Measurements from ENCODE around the gene ZNF320. TPM values are rescaled to one million over a fixed set of nuclear protein-coding genes. Genes with fewer than 3 reads are reported as not detected.
"Not testable (repeated sequence)": the region's sequence is repeated elsewhere in the genome, so short reads cannot be mapped to it uniquely, and the experiment has no call there.

Gene ZNF320
- total RNA-seq, 6 donors from 2014 or later, result 3.6 to 41.9 (median 10.1) TPM

DNA sequence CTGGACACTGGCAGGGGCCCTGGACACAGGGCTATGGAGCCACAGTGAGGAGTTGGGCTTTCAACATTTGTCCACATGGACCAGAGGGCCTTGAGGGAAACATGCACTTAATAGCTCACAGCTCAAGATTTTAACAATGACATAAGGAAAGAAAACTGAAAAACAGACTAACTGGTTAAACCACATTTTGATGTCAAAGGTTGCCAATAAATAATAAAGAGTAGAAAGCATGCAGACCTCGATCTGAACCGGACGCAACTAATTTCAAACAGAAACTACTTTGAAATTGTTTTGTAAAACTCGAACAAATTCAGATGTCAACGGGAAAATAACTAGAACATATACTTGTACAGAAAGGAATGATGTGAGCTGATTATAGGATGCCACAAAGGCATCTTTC lies 41.3 kb upstream of the ZNF320 start:
- TF ChIP-seq, protein P1, sequence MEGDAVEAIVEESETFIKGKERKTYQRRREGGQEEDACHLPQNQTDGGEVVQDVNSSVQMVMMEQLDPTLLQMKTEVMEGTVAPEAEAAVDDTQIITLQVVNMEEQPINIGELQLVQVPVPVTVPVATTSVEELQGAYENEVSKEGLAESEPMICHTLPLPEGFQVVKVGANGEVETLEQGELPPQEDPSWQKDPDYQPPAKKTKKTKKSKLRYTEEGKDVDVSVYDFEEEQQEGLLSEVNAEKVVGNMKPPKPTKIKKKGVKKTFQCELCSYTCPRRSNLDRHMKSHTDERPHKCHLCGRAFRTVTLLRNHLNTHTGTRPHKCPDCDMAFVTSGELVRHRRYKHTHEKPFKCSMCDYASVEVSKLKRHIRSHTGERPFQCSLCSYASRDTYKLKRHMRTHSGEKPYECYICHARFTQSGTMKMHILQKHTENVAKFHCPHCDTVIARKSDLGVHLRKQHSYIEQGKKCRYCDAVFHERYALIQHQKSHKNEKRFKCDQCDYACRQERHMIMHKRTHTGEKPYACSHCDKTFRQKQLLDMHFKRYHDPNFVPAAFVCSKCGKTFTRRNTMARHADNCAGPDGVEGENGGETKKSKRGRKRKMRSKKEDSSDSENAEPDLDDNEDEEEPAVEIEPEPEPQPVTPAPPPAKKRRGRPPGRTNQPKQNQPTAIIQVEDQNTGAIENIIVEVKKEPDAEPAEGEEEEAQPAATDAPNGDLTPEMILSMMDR (IDR thresholded peaks at IDR 0.05), result no peak
- no peak for TF ChIP-seq POLR2A (IDR thresholded peaks at IDR 0.05)
- TF ChIP-seq POLR2AphosphoS5 (IDR thresholded peaks at IDR 0.05), result no peak
- TF ChIP-seq EP300 (IDR thresholded peaks at IDR 0.05), result no peak
- ATAC-seq (ENCODE audit: low FRiP score in 2 of 2) (no peak), DNase-seq (no peak)
- peaks cover 0 to 4% (median 0%) of the 10 kb centered on the region in 4 donors for H3K36me3 ChIP-seq
- peaks cover 0 to 8% (median 0%) of the 10 kb centered on the region in 4 donors for H3K9me3 ChIP-seq
- 52 to 53% methylated on average over 5 of the region's 5 CpGs for WGBS, 2 donors
- no peak overlapping the region for H3K4me3 ChIP-seq
- peaks cover 5 to 18% (median 14%) of the 10 kb centered on the region in 4 donors for H3K4me1 ChIP-seq
- H3K27me3 ChIP-seq, result no peaks in the 10 kb centered on the region
- H3K27ac ChIP-seq, result no peak overlapping the region

DNA sequence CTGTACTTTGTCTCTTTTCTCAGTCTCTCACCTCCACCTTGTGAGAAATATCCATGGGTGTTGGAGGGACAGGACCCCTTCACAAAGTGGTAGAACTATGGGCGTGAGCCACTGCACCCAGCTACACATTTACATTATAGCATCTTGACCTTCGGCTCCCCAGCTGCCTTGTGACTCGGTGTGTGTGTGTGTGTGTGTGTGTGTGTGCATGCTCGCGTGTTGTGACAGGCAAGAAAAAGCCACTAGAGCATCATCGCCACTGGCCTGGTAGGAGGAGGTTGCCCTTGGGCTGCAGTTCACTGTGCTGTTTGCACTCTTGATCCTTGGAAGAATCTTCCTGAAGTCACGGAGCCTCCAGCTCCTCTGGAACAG lies 39.5 kb upstream of the ZNF320 start:
- Histone ChIP-seq H3K27me3 (no peaks in the 10 kb centered on the region), H3K27ac (peak overlapping the region in 1 of 4 donors; percentile 21), H3K4me1 (peaks cover 0 to 18% (median 7%) of the 10 kb centered on the region in 4 donors), H3K9me3 (peaks cover 0 to 8% (median 0%) of the 10 kb centered on the region in 4 donors), H3K36me3 (peaks cover 0 to 4% (median 0%) of the 10 kb centered on the region in 4 donors), H3K4me3 (no peak overlapping the region)
- no peak for DNase-seq
- TF ChIP-seq, protein P1 (IDR thresholded peaks at IDR 0.05), result no peak
- peak in 1 of 2 donors; percentile 15 for ATAC-seq (ENCODE audit: low FRiP score in 2 of 2)
- 76 to 85% methylated on average over 6 to 7 of the region's 7 CpGs for WGBS, 2 donors

DNA sequence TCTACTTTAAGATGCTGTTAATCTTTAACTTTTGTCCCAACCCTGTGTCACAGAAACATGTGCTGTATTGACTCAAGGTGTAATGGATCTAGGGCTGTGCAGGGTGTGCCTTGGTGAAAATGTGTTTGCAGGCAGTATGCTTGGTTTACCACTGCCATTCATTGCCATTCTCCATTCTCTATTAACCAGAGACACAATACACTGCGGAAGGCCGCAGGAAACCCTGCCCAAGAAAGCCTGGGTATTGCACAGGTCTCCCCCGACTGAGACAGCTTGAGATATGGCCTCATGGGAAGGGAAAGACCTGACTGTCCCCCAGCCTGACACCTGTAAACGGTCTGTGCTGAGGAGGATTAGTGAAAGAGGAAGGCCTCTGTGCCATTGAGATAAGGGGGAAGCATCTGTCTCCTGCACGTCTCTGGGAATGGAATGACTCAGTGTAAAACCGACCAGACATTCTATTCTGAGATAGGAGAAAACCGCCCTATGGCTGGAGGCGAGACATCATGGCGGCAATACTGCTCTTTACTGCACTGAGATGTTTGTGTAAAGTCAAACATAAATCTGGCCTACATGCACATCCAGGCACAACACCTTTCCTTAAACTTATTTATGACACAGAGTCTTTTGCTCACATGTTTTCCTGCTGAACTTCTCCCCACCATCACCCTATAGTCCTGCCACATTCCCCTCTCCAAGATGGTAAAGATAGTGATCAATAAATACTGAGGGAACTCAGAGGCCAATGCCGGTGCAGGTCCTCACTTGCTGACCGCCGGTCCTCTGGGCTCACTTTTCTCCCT lies 38.9 kb upstream of the ZNF320 start:
- Histone ChIP-seq H3K4me1 (peaks cover 0 to 15% (median 6%) of the 10 kb centered on the region in 4 donors), H3K9me3 (peaks cover 0 to 8% (median 0%) of the 10 kb centered on the region in 4 donors), H3K36me3 (peaks cover 0 to 4% (median 0%) of the 10 kb centered on the region in 4 donors), H3K27ac (peak overlapping the region in 2 of 4 donors; percentile 21 to 42), H3K27me3 (no peaks in the 10 kb centered on the region), H3K4me3 (no peak overlapping the region)
- ATAC-seq (ENCODE audit: low FRiP score in 2 of 2), result no peak
- 53 to 60% methylated on average over 11 to 12 of the region's 12 CpGs for WGBS, 2 donors
- no peak for TF ChIP-seq POLR2A (IDR thresholded peaks at IDR 0.05)
- TF ChIP-seq POLR2AphosphoS5 (IDR thresholded peaks at IDR 0.05), result no peak
- no peak for TF ChIP-seq EP300 (IDR thresholded peaks at IDR 0.05)
- TF ChIP-seq, protein P1 (IDR thresholded peaks at IDR 0.05), result no peak
- no peak for DNase-seq

DNA sequence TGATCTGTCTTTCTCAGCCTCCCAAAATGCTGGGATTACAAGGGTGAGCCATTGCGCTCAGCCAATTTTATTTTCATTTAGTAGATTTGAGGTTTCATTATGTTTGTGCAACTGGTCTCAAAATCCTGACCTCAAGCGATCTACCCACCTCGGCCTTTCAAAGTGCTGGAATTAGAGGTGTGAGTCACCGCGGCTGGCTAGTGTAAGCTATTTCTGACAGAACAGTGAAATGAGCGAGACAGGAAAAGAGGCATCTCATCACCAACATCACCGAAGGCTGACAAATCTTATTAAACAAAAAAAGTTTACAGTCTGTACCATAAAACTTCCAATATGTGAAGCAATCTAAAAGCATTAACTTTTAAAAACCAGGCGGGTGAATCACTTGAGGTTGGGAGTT lies 38.0 kb upstream of the ZNF320 start:
- Histone ChIP-seq H3K27ac (peak overlapping the region in 1 of 4 donors; percentile 42), H3K9me3 (peaks cover 0 to 8% (median 0%) of the 10 kb centered on the region in 4 donors), H3K4me3 (no peak overlapping the region), H3K36me3 (peaks cover 0 to 4% (median 0%) of the 10 kb centered on the region in 4 donors), H3K27me3 (no peaks in the 10 kb centered on the region), H3K4me1 (peaks cover 0 to 9% (median 4%) of the 10 kb centered on the region in 4 donors)
- no peak for DNase-seq
- 84 to 85% methylated on average over 8 of the region's 8 CpGs for WGBS, 2 donors
- TF ChIP-seq, protein P1 (IDR thresholded peaks at IDR 0.05), result no peak
- TF ChIP-seq POLR2AphosphoS5 (IDR thresholded peaks at IDR 0.05), result no peak
- no peak for TF ChIP-seq EP300 (IDR thresholded peaks at IDR 0.05)
- TF ChIP-seq POLR2A (IDR thresholded peaks at IDR 0.05), result no peak
- ATAC-seq (ENCODE audit: low FRiP score in 2 of 2), result no peak

DNA sequence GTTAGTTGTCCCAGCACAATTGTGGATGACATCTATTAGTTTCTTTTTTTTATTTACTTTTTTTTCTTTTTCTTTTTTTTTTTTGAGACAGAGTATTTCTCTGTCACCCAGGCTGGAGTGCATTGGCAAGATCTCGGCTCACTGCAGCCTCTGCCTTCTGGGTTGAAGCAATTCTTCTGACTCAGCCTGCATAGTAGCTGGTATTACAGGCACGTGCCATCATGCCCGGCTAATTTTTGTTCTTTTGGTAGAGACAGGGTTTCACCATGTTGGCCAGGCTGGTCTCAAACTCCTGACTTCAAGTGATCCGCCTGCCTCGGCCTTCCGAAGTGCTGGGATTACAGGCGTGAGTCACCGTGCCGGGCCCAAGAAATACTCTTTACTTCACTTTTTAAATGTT lies 27.2 kb upstream of the ZNF320 start:
- 86 to 89% methylated on average over 9 of the region's 9 CpGs for WGBS, 2 donors
- H3K4me1 ChIP-seq, result peaks cover 9 to 17% (median 13%) of the 10 kb centered on the region in 4 donors
- not testable (repeated sequence) for H3K4me3 ChIP-seq; H3K27me3 ChIP-seq; DNase-seq; H3K9me3 ChIP-seq; ATAC-seq (ENCODE audit: low FRiP score in 2 of 2)
- H3K36me3 ChIP-seq, result peaks cover 0 to 21% (median 10%) of the 10 kb centered on the region in 4 donors
- H3K27ac ChIP-seq, result peak overlapping the region in 2 of 4 donors; percentile 87 to 88

Measured in upper lobe of left lung (tissue), 6 donors.